Stimulated activated CD4-positive, alpha-beta T cell treated with anti-CD3 and anti-CD28 coated beads, Interleukin-1b, Interleukin-23, amount 100 ng/mL, for 24 hours (primary cell): Measurements from ENCODE around the gene PSMD1.
"Not testable (repeated sequence)": the region's sequence is repeated elsewhere in the genome, so short reads cannot be mapped to it uniquely, and the experiment has no call there.

Source experiments
- DNase-seq, 4 experiments: peaks; one replicate each; pipeline ENCODE4 v3.0.0-alpha.2; 2020; ENCODE audit warnings: low read depth in 4 of 4, low spot score in 1 of 4

Gene PSMD1

GRCh38 chr2:231056453-231057416, at the start of gene PSMD1:
Gene PSMD1 (plus strand): TSS chr2:231056867. CDS start chr2:231057026, 159 bp downstream.
- peak; percentile 73 to 90 (median 88) for DNase-seq

GRCh38 chr2:231007286-231008098, 49.2 kb upstream of the PSMD1 start:
- no peak for DNase-seq

DNA sequence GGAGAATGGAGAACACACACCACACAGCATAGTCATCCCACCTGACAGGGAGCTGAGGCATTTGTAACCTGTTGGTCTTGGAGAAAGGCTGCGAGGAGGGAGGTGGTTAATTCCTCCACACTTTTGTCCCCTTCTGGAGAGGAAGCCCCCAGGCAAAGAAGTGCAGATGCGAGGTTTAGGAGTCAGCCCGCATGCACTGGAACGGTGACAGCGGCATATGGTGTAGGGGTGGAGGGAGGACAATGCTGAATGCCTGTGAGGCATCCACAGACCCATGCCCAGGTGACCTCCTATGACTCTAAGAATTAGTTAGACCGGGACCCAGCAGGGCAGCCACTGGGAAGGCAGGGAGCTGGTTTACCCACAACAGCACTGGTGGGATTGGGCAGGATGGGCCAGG, 48.5 kb upstream of the PSMD1 start:
- DNase-seq, result no peak

GRCh38 chr2:231009236-231009919, 47.3 kb upstream of the PSMD1 start:
- DNase-seq, result no peak

- no peak for DNase-seq
These were observed 46.4 kb upstream of the PSMD1 start for GRCh38 chr2:231010201-231010730.

DNA sequence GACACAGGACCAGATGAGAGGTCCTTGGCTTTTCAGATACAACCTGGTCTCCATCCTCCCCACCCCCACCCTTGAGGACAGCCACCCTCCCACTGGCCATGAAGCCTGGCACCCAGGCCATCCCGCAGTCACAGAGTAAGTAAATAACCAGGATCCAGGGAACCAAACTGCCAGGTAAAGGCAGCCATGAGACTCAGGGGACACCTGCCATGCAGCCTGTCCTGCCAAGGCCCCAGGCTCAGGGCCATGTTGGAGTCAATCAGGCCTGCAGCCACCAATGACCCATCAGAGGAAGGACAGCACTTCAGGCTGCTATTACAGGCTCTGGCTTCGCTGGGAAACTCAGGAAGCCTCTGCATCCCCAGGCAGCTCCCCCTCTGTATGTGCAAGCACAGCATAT, 45.1 kb upstream of the PSMD1 start:
- no peak for DNase-seq

DNA sequence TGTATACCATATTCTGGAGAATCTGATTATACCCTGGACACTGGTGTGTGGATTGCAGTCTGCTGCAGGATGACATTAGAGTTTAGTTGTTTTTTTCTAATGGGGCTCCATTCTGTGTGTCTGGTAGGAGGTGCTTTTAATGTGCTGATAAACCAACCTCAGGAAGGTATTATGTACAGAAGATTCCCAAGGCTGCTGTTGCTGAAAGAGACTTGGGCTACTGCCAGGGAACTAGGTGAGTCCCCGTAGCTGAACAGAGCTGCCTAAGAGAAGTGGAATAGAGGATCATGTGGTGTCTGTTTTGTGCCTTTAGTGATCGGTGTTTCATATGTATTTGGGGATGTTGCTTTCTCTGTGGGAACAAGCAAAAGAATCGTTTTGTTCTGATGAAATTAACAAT, 44.2 kb upstream of the PSMD1 start:
- no peak for DNase-seq

DNA sequence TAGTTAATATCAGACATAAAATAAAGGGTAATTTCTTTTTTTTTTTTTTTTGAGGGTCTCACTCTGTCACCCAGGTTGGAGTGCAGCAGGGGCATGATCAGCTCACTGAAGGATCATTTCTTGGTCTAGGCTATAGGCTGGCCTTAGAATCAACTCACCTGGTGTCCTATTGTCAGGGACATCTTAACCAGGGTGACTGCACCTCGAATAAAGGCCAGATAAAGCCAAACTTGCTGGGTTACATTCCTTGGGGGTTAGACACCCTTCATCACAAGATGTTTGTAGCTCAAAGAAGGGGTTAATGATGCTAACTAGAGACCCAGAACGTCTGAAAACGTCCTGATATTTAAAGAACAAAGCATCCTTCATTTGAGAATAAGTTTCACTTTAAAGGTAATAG, 42.8 kb upstream of the PSMD1 start:
- no peak for DNase-seq

GRCh38 chr2:231015478-231015877, 41.2 kb upstream of the PSMD1 start:
- DNase-seq, result no peak

GRCh38 chr2:231015926-231016325, 40.7 kb upstream of the PSMD1 start:
- DNase-seq, result no peak

GRCh38 chr2:231016566-231017230, 40.0 kb upstream of the PSMD1 start:
- DNase-seq, result no peak

- no peak for DNase-seq
These were observed 39.5 kb upstream of the PSMD1 start for GRCh38 chr2:231017231-231017598.

DNA sequence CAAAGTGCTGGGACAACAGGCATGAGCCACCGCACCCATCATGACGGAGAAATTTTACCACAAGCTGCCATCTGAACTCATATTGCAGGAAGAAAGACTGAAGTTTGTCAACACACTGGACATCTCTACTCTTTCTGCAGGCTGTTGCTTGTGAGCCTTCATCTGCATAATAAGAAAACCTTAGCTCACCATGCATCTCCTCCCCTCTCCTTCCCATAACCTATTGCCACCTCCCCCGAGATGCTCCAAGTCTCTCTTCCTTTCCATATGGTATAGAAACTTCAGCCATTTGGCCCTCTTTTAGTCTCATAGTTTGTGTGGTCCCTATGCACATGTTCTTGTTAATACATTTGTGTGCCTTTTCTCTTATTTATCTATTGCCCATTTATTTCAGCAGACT, 38.5 kb upstream of the PSMD1 start:
- DNase-seq, result no peak

GRCh38 chr2:231025059-231025458, 31.6 kb upstream of the PSMD1 start:
- DNase-seq, result not testable (repeated sequence)

DNA sequence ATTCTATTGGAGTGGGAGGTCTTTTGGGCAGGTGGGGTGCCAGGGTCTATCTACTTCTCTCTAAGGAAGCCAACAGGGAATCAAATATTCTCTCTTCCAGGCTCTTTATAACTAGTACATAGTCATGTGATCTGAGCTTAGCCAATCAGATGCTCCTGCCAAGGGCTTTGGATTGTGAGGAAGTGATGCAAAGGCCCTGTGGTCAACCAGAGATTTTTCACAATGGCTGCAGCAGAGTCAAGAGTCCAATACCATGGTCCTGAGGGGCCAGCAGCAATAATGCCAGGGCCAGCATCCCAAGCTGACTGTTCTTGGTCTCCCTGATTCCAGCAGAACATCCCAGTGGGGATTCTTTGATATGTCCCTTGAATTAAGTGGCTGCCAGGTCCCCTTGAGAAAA, 27.8 kb upstream of the PSMD1 start:
- no peak for DNase-seq

DNA sequence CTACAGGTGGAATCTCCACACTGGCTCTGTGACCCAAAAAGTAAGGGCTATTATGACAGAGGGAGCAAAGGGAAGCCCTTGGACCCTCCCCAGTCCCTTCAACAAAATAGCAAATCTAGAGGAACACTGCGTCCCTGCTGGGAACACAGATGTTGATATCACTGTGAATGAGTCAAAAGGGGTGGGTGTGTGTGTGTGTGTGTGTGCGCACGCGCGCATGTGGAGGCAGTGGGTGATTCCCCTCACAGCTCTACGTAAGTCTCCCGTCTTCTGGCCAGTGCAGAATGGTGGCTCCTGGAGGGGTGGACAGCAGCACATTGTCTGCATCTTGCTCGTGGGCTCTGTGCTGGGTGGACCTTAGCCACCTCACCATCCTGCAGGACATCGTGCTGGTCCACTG, 27.1 kb upstream of the PSMD1 start:
- DNase-seq, result no peak

DNA sequence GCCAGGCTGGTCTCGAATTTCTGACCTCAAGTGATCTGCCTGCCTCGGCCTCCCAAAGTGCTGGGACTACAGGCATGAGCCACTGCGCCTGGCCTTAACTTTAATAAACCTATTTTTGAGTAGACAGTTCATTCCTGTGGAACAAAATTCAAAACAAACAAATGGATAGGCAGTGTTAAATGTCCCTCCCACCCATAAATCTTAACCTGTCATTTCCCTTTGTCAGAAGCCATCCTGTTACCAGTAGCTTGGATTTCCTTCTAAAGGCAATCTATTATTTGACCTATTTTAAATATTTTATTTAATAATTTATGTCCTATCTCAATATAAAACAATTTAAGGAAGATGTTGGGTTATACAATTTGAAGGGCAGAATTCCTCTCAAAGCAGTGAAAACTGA, 25.9 kb upstream of the PSMD1 start:
- DNase-seq, result no peak

DNA sequence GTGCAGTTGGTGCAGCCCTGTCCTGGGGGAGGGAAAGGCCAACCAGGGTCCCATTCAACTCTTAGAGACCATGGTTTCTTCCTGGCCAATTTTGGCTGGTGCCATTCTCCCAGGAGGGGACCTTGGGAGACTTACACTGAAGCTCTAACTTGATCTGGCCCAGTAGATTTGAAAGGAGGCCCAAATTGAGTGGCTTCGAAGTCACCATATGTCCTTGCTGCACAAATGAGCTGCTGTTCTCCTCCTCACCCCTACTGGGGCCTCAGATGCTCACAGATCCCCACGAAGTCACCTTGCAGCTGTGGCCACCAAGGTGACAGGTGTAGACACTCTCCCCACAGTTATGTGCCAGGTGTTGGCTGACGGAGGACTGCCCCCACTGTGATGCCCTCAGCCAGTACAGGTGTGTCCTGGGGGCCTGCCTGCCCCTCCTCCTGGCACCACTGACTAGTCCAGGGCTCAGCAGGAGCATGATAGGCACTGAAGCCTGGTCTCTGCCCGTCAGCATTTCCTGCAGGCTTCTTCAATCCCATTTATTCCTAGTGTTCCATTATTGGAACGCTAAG, 24.0 kb upstream of the PSMD1 start:
- DNase-seq, result no peak

GRCh38 chr2:231033147-231034132, 23.2 kb upstream of the PSMD1 start:
- no peak for DNase-seq
